22Rv1 (cell line): Measurements from ENCODE around the gene FGF11.

ENCODE experiments used
- H3K27ac ChIP-seq: fragments of 450-650 bp; 2 replicates; pipeline ENCODE4 v1.5.1; 2017
- ZFX ChIP-seq: fragments of 450-650 bp; IDR thresholded peaks from 2 replicates; pipeline ENCODE4 v1.6.1; 2017; ENCODE audit warnings: antibody characterized with exemption, borderline replicate concordance
- TF ChIP-seq, protein P1 (sequence below): fragments of 450-650 bp; IDR thresholded peaks from 2 replicates; pipeline ENCODE4 v1.5.1; 2017; ENCODE audit warnings: mild to moderate bottlenecking

FGF11 gene

GRCh38 chr17:7486181-7486580, 46.9 kb downstream of the FGF11 start:
- H3K27ac ChIP-seq = peak overlapping the region; percentile 97; the same call in 1 of the 2 replicates

DNA sequence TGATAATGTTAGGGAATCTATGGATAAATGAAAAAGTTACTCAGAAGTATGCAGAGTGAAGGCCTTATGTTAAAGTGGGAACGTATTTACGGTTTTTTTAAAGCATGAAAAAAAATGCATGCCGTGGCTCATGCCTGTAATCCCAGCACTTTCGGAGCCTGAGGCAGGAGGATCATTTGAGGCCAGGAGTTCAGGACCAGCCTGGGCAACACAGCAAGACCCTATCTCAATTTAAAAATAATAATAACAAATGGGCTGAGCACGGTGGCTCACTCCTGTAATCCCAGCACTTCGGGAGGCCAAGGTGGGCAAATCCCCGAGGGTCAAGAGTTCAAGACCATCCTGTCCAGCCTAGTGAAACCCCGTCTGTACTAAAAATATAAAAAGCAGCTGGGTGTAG, 50.8 kb downstream of the FGF11 start:
- no peak overlapping the region for H3K27ac ChIP-seq
- TF ChIP-seq, protein P1, sequence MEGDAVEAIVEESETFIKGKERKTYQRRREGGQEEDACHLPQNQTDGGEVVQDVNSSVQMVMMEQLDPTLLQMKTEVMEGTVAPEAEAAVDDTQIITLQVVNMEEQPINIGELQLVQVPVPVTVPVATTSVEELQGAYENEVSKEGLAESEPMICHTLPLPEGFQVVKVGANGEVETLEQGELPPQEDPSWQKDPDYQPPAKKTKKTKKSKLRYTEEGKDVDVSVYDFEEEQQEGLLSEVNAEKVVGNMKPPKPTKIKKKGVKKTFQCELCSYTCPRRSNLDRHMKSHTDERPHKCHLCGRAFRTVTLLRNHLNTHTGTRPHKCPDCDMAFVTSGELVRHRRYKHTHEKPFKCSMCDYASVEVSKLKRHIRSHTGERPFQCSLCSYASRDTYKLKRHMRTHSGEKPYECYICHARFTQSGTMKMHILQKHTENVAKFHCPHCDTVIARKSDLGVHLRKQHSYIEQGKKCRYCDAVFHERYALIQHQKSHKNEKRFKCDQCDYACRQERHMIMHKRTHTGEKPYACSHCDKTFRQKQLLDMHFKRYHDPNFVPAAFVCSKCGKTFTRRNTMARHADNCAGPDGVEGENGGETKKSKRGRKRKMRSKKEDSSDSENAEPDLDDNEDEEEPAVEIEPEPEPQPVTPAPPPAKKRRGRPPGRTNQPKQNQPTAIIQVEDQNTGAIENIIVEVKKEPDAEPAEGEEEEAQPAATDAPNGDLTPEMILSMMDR = no peak
- no peak for TF ChIP-seq ZFX

More at GRCh38 chr17:7486181-7486580, 46.9 kb downstream of the FGF11 start:
- no peak for TF ChIP-seq ZFX
- TF ChIP-seq, protein P1 = no peak

DNA sequence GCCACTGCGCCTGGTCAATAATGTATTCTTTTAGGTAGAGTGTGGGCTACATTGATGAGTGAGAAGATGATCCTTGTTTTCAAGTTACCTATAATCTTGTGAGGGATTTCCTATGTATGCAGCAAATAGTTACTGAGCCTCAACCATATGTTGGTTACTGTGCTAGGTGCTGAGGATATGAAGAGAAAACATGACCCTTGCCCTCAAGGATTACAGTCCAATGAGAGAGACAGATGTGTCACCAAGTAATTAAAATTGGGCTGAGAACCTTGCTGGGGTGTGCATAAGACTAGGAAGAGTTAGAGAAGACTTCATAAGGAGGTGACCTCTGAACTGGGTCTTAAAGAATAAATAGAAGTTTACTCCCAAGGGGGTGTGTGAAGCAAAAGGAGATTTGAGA, 52.3 kb downstream of the FGF11 start:
- no peak for TF ChIP-seq ZFX
- TF ChIP-seq, protein P1 = no peak

DNA sequence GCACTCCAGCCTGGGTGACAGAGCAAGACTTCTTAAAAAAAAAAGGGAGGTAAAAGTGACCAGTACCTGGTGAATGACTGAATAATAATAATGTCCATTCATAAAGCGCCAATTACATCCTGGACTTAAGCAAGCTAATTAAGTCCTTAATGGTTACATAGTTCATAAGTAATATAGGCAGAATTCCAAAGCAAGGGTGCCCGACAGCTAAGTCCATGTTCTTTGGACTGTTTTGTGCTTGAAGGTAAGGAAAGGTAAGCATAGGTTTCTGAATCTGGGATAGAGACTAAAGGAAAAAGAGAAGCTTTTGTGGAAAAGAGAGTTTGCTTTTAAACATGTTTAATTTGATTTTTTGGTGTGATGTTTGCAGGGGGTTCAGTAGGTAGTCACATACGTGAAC, 54.6 kb downstream of the FGF11 start:
- TF ChIP-seq ZFX = no peak
- TF ChIP-seq, protein P1 = no peak
- H3K27ac ChIP-seq = no peak overlapping the region

More for the DNA sequence above, 52.3 kb downstream of the FGF11 start:
- peak overlapping the region; percentile 15; the same call in 1 of the 2 replicates for H3K27ac ChIP-seq
